Esophagus squamous epithelium (tissue), 5 donors: ENCODE data around the gene DENND2A. TPM values are rescaled to one million over a fixed set of nuclear protein-coding genes. Genes with fewer than 3 reads are reported as not detected.

Experiments used
- DNase-seq: peaks from one replicate; lab custom pipeline; 2025; lab: John Stamatoyannopoulos, UW
- H3K27ac ChIP-seq, 4 donors: fragments of 200-600 bp; sonication (generic); one replicate each; pipeline ENCODE4 v1.5.1; 2016 to 2019; ENCODE audit warnings: mild to moderate bottlenecking in 1 of 4
- H3K27me3 ChIP-seq, 4 donors: fragments of 200-600 bp; sonication (generic); 1 replicate in 3 of 4; 2 replicates in 1 of 4; pipeline versions ENCODE4 v1.5.1 to v1.6.0; 2017 to 2021; ENCODE audit warnings: antibody characterized with exemption in 1 of 4
- H3K36me3 ChIP-seq, 3 donors: fragments of 200-600 bp; sonication (generic); one replicate each; pipeline ENCODE4 v1.5.1; 2016 to 2019
- H3K4me1 ChIP-seq, 3 donors: fragments of 200-600 bp; sonication (generic); one replicate each; pipeline ENCODE4 v1.5.1; 2017 to 2019
- H3K4me3 ChIP-seq, 4 donors: fragments of 200-600 bp; sonication (generic); 1 replicate in 3 of 4; 2 replicates in 1 of 4; pipeline ENCODE4 v1.5.1; 2016 to 2019; ENCODE audit warnings: mild to moderate bottlenecking in 2 of 4, moderate library complexity in 1 of 4
- H3K9me3 ChIP-seq, 3 donors: fragments of 200-600 bp; sonication (generic); one replicate each; pipeline ENCODE4 v1.5.1; 2016 to 2019
- CTCF ChIP-seq, 6 experiments: fragments of 450-650 bp in 4 of 6; fragments of 200-600 bp in 2 of 6; sonication (generic) in 2 of 6; IDR thresholded peaks; one replicate each; pipeline ENCODE4 v1.5.1; 2016 to 2019; ENCODE audit warnings: antibody characterized with exemption in 6 of 6, mild to moderate bottlenecking in 4 of 6, moderate library complexity in 4 of 6
- POLR2A ChIP-seq, 4 donors: fragments of 450-650 bp; IDR thresholded peaks; one replicate each; pipeline ENCODE4 v1.6.1; 2017; ENCODE audit warnings: antibody characterized with exemption in 4 of 4, mild to moderate bottlenecking in 4 of 4, moderate library complexity in 3 of 4
- WGBS, 2 donors: methylation state at CpG; one replicate each; pipeline ENCODE4 v1.1.5; 2018; 5-methylcytosine and 5-hydroxymethylcytosine counted together
- intact Hi-C: fragments of 100-400 bp; cut with DNase I; formaldehyde crosslinking; loops from one replicate; pipeline ENCODE4 v1.15.0; 2022
- total RNA-seq, 4 donors: library from RNA; depleted of rRNA; stranded (reverse); fragments of >200 nt; gene quantifications; one replicate each; pipeline ENCODE4 v1.1.0, GENCODE V29; 2016
- donor health status: DM: yes; HTN: yes; CAD: no.

Gene DENND2A
- total RNA-seq, 4 donors from 2014 or later: 0.92 to 11.1 (median 1.9) TPM

DNA sequence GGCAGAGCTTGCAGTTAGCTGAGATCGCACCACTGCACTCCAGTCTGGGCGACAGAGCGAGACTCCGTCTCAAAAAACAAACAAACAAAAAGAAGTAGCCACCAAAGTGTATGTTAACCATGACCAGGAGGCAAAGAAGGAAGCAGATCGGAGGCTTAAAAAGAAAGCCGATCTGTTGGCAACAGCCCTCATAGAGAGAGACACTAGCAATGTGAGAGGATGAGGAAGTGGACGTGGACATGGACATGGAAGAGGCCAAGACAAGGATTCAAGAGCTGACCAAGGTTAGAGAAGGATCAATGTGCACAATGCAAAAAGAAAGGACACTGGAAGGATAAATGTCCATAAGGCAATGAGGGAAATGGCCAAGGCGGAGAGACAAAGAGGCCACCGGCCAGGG is 17.3 kb upstream of the DENND2A start:
- no peak overlapping the region for H3K27ac ChIP-seq
- 91 to 92% methylated on average over 9 of the region's 9 CpGs for WGBS, 2 donors
- no peaks in the 10 kb centered on the region for H3K9me3 ChIP-seq
- peaks cover 0 to 45% (median 22%) of the 10 kb centered on the region in 3 donors for H3K4me1 ChIP-seq
- H3K36me3 ChIP-seq: no peaks in the 10 kb centered on the region
- intact Hi-C loops: no loop called here
- no peak overlapping the region for H3K4me3 ChIP-seq
- H3K27me3 ChIP-seq: peaks cover 0 to 13% (median 0%) of the 10 kb centered on the region in 4 donors
- no peak for TF ChIP-seq CTCF (IDR thresholded peaks at IDR 0.05)
- no peak for TF ChIP-seq POLR2A (IDR thresholded peaks at IDR 0.05)
- DNase-seq: no peak

DNA sequence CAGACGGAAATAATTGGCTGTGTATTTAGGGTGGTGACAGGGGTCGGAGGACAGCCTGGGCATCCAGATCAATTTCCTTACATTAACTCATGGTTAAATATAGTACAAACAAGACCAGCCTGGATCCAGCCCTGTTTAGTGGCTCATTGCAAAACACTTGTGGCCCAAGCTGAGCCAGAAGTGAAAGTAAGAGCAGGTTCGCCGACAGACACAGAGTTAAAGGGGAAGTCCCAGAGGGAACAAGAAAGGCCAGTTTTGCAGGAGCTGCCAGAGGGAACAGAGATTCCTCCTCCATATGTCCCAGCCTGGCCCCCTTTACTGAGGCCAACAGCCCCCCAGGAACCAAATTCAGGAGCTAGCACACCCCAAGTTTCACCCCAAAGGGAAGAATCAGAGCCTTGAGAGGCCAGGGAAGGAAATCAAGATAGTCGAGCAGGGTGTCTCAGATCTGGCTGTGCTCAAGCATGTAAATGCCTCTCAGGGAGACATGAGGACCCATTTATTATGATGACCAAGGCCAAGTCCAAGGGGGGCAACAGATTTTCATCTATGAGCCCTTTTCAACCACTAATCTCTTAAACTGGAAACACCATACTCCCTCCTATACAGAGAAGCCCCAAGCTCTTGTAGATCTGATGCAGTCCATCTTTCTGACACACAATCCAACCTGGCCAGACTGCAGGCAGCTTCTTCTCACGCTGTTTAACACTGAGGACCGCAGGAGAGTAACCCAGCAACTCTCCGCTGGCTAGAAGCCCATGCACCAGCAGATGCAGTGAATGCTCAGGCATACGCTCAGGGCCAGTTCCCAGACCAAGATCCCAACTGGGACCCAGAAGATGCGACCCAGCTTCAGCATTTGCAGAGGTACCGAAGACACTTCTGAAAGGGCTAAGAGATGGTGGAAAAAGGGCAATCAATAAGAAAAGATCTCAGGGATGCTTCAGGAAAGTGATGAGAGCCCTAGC is 16.2 kb upstream of the DENND2A start:
- intact Hi-C loops: no loop called here
- H3K4me3 ChIP-seq: peak overlapping the region in 3 of 4 donors; percentile 19 to 54 (median 23)

GRCh38 chr7:140655511-140656408 is 15.1 kb upstream of the DENND2A start:
- TF ChIP-seq POLR2A (IDR thresholded peaks at IDR 0.05): no peak
- TF ChIP-seq CTCF (IDR thresholded peaks at IDR 0.05): no peak
- peaks cover 0 to 13% (median 0%) of the 10 kb centered on the region in 4 donors for H3K27me3 ChIP-seq
- intact Hi-C loops: no loop called here
- no peaks in the 10 kb centered on the region for H3K36me3 ChIP-seq
- peak overlapping the region; percentile 38 to 78 (median 57) for H3K27ac ChIP-seq
- H3K4me3 ChIP-seq: peak overlapping the region in 2 of 4 donors; percentile 23 to 54
- no peaks in the 10 kb centered on the region for H3K9me3 ChIP-seq
- H3K4me1 ChIP-seq: peaks cover 0 to 52% (median 22%) of the 10 kb centered on the region in 3 donors
- 78 to 89% methylated on average over 12 to 16 of the region's 16 CpGs for WGBS, 2 donors
- DNase-seq: no peak

More for the DNA sequence above, 16.2 kb upstream of the DENND2A start:
- Histone ChIP-seq H3K36me3 (no peaks in the 10 kb centered on the region), H3K27ac (peak overlapping the region; percentile 38 to 78 (median 57)), H3K27me3 (peaks cover 0 to 13% (median 0%) of the 10 kb centered on the region in 4 donors), H3K9me3 (no peaks in the 10 kb centered on the region), H3K4me1 (peaks cover 0 to 45% (median 22%) of the 10 kb centered on the region in 3 donors)
- WGBS, 2 donors: 37 to 44% methylated on average over 11 of the region's 11 CpGs
- TF ChIP-seq POLR2A (IDR thresholded peaks at IDR 0.05) (no peak), CTCF (IDR thresholded peaks at IDR 0.05) (no peak)
- DNase-seq: no peak

DNA sequence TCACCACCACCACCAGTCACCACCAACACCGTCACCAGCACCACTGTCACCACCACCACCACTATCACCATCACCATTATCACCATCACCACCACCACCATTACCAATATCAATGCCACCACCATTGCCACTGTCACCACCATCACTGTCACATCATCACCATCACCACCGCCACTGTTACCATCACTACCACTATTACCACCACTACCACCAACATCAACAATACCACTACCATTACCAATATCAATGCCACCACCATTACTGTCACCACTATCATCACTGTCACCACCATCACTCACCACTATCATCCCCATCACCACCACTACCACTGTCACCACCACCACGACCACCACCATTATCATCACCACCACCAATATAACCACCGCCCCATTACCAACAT is 14.0 kb upstream of the DENND2A start:
- intact Hi-C loops: no loop called here
- TF ChIP-seq CTCF (IDR thresholded peaks at IDR 0.05) (no peak), POLR2A (IDR thresholded peaks at IDR 0.05) (no peak)
- H3K27me3 ChIP-seq: peaks cover 0 to 7% (median 0%) of the 10 kb centered on the region in 4 donors
- no peak for DNase-seq
- 92 to 95% methylated on average over 4 of the region's 4 CpGs for WGBS, 2 donors
- H3K4me1 ChIP-seq: peaks cover 0 to 42% (median 22%) of the 10 kb centered on the region in 3 donors
- no peaks in the 10 kb centered on the region for H3K9me3 ChIP-seq
- no peak overlapping the region for H3K27ac ChIP-seq
- H3K36me3 ChIP-seq: no peaks in the 10 kb centered on the region
- H3K4me3 ChIP-seq: no peak overlapping the region
